ENCODE measurements around the gene BSND. TPM values are rescaled to one million over a fixed set of nuclear protein-coding genes. Genes with fewer than 3 reads are reported as not detected.

BSND gene
- not detected in 2 replicates for total RNA-seq

DNA sequence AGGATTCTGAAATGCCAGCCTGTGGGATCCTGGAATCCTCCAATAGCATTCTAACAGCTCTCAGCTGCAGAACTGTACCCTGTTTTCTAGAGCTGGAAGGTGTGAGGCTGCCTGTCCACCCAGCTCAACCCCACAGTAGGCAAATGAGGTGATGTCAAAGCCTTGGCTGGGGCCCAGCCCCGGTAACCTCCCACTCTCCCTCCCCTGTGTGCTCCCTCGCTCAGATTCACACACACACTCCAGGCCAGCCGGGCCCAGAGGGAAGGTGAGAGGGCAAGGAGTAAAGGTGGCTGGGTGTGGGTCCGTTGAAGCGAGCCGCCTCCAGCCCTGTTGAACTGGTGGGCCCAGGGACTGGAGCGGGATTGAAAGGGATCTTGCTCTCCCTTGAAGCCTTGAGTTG is at the start of gene BSND:
Gene BSND, plus strand, starts transcription at position 257 of the 400 bp plus-strand sequence. CDS start 254 bp downstream, outside the sequence.

DNA sequence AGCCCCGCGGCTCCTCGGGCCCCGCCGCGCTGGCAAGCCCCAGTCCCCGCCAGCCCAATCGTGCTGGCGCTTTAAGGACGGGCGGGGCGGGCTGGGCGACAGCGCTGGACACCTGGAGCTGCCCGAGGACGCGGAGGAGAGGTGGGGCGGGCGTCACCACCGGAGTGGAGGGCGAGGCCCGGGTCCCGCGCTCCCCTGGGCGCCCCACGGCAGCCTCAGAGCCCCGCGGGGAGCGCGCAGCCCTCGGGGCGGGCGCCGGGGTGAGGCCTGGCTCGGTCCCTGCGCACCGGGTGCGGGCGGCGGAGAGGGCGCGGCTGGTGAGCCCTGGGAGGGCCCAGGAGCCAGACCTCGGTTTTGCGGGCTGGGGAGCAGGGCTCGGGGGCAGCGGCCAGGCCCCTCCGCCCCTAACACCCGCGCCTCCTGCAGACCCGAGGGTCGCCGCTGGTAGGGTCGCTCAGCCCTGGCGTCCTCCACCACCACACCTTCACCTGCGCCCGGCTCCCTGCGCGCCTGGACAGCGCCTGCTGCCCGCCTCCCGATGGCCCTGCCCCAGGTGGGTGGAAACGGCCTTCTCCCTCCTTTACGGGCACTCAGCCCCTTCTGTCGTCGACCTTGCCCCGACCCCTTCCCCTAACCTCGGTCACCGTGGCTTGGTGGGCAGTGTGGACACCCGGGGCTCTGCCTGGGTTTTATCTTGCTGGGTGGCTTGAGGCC is 18.0 kb upstream of the BSND start, which contains the start of gene TMEM61:
Gene TMEM61, plus strand, starts transcription at position 101 of the 714 bp plus-strand sequence. Its CDS starts 438 bp downstream, at position 539.

DNA sequence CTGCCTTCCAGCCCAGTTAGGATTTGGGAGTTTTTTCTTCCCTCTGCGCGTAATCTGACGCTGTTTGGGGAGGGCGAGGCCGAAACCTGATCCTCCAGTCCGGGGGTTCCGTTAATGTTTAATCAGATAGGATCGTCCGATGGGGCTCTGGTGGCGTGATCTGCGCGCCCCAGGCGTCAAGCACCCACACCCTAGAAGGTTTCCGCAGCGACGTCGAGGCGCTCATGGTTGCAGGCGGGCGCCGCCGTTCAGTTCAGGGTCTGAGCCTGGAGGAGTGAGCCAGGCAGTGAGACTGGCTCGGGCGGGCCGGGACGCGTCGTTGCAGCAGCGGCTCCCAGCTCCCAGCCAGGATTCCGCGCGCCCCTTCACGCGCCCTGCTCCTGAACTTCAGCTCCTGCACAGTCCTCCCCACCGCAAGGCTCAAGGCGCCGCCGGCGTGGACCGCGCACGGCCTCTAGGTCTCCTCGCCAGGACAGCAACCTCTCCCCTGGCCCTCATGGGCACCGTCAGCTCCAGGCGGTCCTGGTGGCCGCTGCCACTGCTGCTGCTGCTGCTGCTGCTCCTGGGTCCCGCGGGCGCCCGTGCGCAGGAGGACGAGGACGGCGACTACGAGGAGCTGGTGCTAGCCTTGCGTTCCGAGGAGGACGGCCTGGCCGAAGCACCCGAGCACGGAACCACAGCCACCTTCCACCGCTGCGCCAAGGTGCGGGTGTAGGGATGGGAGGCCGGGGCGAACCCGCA is 40.8 kb downstream of the BSND start, which contains the start of gene PCSK9:
Gene PCSK9, plus strand, starts transcription at position 207 of the 741 bp plus-strand sequence. Its CDS starts 290 bp downstream, at position 497.

Other genes with a start within 250 kb of the BSND start
- gene PARS2, start 234.4 kb upstream of the BSND start, total RNA-seq: 3.6 and 6.8 TPM in 2 replicates
- under 0.01 TPM in 2 replicates for gene TTC22, start 197.6 kb upstream of the BSND start, total RNA-seq
- 146 and 179 TPM in 2 replicates for gene DHCR24, start 111.7 kb upstream of the BSND start, total RNA-seq
- not detected in 2 replicates for gene TMEM61, start 18.3 kb upstream of the BSND start, total RNA-seq
- 0.50 and 0.87 TPM in 2 replicates for gene PCSK9, start 40.6 kb downstream of the BSND start, total RNA-seq
- gene USP24, start 216.4 kb downstream of the BSND start, total RNA-seq: 52.4 and 63.3 TPM in 2 replicates